HG02870 (cell line): Measurements from ENCODE around the gene CERS2.
"Not testable (repeated sequence)": the region's sequence is repeated elsewhere in the genome, so short reads cannot be mapped to it uniquely, and the experiment has no call there.

Source experiments
- ATAC-seq: cut with Tn5 transposase; IDR thresholded peaks from one replicate; pipeline ENCODE4 v1.9.1; 2021; ENCODE audit warnings: mild to moderate bottlenecking, moderate library complexity; ENCODE audit not compliant: unreplicated experiment

The CERS2 gene

GRCh38 chr1:150970808-150971582 lies 3.6 kb downstream of the CERS2 start:
- ATAC-seq = no peak

DNA sequence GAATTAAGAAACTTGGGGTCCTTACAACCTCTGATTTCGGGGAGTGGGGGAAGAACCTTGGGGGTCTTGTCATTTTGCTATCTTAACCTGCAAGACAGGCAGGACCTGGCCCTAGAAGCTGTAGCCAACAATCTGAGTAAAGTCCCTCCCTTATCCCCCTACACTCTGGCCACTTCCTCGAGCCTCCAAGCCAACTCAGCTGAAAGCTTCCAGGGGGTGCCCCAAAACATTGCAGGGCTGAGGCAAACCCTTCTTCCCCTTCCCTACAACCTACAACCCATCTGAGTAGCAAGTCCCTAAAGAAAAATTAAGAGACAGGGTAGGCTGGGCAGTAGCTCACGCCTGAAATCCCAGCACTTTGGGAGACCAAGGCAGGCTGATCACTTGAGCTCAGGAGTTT lies 5.0 kb downstream of the CERS2 start:
- no peak for ATAC-seq

GRCh38 chr1:150968491-150968890 lies 6.1 kb downstream of the CERS2 start:
- no peak for ATAC-seq

DNA sequence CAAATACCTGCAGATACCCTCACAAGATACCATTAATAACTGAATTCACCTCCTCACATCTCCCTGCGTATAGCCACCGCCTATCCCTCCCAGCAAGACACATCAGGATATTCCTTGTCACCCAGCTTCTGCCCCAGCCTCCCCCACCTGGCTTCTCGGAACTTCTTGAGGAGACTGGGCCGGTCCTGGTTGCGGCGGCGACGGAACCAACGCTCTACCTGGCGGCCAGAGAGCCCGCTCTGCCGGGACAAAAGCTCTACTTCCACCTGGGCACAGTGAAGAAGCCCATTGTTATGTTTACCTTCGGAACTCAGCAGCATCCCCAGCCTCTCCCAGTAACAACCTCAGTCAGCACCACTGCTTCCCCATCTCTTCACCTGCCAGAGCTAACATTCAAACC lies 6.7 kb downstream of the CERS2 start:
- ATAC-seq = no peak

GRCh38 chr1:150966011-150966410 lies 8.6 kb downstream of the CERS2 start:
- no peak for ATAC-seq

DNA sequence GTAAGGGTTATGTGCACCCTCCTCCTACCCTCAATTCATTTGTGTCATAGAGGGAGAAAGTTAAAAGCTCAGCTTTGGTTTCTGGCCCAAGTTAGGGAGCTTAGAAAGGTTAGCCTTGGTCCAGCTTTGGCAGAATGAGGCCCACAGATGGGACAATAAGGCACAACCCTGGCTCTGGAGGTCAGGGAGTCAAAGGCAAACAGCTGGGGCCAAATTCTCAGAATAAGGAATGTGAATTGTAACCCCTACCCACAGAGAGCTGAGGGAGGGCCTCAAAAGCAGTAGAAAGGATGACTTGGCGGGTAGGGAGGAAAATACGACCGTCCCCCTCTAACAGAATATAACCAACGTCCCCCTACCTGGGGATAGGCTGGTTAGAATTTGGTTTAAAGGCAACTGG lies 9.0 kb downstream of the CERS2 start:
- no peak for ATAC-seq

DNA sequence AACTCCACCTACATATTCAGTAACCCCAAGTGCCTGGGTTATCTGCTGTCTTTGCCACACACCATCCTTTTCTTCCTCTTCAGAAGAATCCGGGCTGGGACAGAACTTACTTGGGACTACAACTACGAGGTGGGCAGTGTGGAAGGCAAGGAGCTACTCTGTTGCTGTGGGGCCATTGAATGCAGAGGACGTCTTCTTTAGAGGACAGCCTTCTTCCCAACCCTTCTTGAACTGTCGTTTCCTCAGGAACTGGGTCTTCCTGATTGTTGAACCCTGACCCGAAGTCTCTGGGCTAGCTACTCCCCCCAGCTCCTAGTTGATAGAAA lies 10.5 kb downstream of the CERS2 start:
- ATAC-seq = no peak

DNA sequence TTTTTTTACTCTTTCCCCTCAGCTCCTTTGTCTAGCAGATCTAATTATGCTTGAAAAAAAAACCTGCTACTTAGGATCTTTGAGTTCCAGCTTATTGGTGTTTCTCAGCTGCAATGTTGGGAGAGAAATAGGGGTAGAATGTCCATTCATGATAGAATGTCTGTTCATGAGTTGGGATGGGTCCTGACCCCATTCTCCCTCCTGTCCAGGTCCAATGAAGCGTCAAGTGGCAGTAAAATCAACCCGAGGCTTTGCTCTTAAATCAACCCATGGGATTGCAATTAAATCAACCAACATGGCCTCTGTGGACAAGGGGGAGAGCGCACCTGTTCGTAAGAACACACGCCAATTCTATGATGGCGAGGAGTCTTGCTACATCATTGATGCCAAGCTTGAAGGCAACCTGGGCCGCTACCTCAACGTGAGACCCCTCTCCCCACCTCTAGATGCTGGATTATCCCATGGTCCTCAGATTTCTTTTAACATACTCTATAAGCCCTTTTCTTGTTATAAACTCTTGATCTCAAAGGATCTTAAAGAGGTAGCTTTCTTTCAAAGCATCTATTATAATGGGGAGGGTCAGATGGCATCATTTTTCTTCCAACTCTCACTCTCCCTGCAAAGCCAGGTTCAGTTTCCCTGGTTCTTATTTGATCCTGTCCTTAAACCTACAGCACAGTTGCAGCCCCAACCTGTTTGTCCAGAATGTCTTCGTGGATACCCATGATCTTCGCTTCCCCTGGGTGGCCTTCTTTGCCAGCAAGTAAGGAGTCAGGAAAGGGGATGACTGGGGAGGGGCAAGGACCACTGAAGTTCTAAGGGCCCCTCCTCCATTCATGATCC lies 11.1 kb downstream of the CERS2 start:
- ATAC-seq = no peak

- no peak for ATAC-seq
These were observed 12.9 kb downstream of the CERS2 start for GRCh38 chr1:150961756-150962155.

GRCh38 chr1:150960646-150961045 lies 14.0 kb downstream of the CERS2 start:
- no peak for ATAC-seq

GRCh38 chr1:150957666-150958065 lies 17.0 kb downstream of the CERS2 start:
- no peak for ATAC-seq

DNA sequence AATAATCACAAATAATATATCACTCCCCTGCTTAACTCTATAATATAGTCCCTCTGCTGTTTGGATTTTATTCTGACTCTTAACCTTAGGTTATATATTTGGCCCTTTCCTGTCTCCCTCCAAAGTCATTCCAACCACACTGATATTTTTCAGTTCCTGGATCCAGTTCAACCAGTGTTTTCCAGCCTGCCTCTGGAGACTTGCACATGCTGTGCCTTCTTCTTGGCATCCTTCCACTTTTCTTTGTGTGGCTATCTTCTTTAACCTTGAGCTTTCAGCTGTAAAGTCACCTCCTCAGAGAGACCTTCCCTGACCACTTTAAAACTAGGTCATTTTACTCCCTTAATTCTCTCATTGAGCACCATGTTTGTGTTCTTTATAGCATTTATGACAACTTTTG lies 19.4 kb downstream of the CERS2 start:
- ATAC-seq = no peak

GRCh38 chr1:150954708-150955107 lies 19.9 kb downstream of the CERS2 start:
- no peak for ATAC-seq

GRCh38 chr1:150944856-150945255 lies 29.8 kb downstream of the CERS2 start:
- ATAC-seq = no peak

DNA sequence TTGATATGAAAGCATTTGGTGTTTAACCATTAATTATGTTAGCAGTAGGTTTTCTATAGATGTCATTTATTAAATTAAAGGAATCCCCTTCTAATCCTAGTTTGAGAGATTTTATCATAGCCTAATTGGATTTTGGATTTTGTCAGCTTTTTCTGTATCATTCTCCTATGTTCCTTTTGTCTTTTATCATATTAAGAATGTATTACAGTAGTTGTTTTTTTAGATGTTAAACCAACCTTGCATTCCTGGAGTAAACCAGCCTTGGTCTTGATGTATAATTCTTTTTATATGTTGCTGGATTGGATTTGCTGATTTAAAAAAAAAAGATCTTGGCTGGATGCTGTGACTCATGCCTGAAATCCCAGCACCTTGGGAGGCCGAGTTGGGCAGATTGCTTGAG lies 42.9 kb downstream of the CERS2 start:
- no peak for ATAC-seq

- ATAC-seq = not testable (repeated sequence)
These were observed 45.9 kb downstream of the CERS2 start for GRCh38 chr1:150928775-150929174.

DNA sequence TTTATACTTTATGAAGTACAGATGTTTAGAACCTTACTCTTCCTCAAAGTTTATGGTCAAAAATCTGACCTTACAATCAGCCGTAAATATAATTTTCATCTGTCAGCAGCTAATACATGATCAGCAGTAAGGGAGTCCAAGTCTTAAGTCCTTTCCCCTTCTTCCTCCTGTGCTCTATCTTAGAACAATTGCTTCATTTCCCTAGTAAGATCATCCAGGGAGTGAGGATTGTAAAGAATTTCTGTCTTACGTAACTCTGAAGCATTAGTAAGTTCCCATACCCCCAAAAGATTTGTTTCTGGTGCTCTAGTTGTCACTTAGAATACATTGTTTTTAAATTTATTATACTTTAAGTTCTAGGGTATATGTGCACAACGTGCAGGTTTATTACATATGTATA lies 46.3 kb downstream of the CERS2 start:
- no peak for ATAC-seq

- no peak for ATAC-seq
These were observed 47.0 kb downstream of the CERS2 start for GRCh38 chr1:150927624-150928023.

- peak; percentile 79 for ATAC-seq
These were observed 48.4 kb downstream of the CERS2 start, which contains the start of gene SETDB1 for GRCh38 chr1:150926097-150926741. TSS of gene SETDB1 (plus strand) at chr1:150926363. CDS start at chr1:150927715, 1,352 bp downstream.

- no peak for ATAC-seq
These were observed 49.6 kb downstream of the CERS2 start for GRCh38 chr1:150925080-150925479.

GRCh38 chr1:150922519-150922975 lies 52.1 kb downstream of the CERS2 start:
- ATAC-seq = peak; percentile 62

DNA sequence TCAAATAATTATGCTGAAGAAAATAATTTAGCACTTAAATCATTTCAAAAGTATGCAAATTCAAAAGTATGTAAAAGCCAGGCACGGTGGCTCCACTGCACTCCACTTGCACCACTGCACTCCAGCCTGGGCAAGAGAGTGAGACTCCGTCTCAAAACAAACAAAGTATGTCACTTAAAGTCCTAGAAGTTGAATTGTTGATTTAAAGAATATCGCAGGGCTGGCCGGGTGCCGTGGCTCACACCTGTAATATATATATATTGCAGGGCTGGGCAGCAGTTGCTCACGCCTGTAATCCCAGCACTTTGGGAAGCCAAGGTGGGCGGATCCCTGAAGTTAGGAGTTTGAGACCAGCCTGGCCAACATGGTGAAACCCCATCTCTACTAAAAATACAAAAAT lies 57.2 kb downstream of the CERS2 start:
- no peak for ATAC-seq
